AG04449 (cell line): ENCODE results near the gene DLEC1.

ENCODE experiments used
- CTCF ChIA-PET: fragments of 350-600 bp; formaldehyde crosslinking; extraction: SDS; loops from one replicate; lab custom pipeline; 2021; ENCODE audit warnings: antibody characterized with exemption; lab: Yijun Ruan, JAX
- POLR2A ChIA-PET: fragments of 400-600, 350-600 bp; formaldehyde crosslinking; extraction: SDS; loops from one replicate; lab custom pipeline; 2020; ENCODE audit warnings: antibody characterized with exemption, inconsistent platforms; lab: Yijun Ruan, JAX
- DNase-seq: peaks from one replicate; pipeline ENCODE4 v3.0.0-alpha.2; 2010; ENCODE audit warnings: low read depth, low spot score
- H3K4me3 ChIP-seq: 2 replicates; pipeline ENCODE4 v1.5.1; 2011; ENCODE audit warnings: low read depth, mild to moderate bottlenecking, control low read depth, low read length
- CTCF ChIP-seq: IDR thresholded peaks from one replicate; pipeline ENCODE4 v1.5.1; 2011; ENCODE audit warnings: mild to moderate bottlenecking, moderate library complexity, low read length, control low read depth, inconsistent platforms; ENCODE audit not compliant: insufficient read depth; ENCODE audit errors: missing control alignments

Gene DLEC1

GRCh38 chr3:38015984-38016383 lies 23.0 kb upstream of the DLEC1 start:
- H3K4me3 ChIP-seq, result no peak overlapping the region
- CTCF ChIA-PET, result interaction anchor here (1.3 to 1.5 kb wide), 2 partner anchors 12 to 19 kb away, joined by 4 to 7 read pairs; no protein-coding TSS in a partner anchor
- POLR2A ChIA-PET, result no interaction called here

GRCh38 chr3:38016410-38016809 lies 22.6 kb upstream of the DLEC1 start:
- TF ChIP-seq CTCF, result no peak
- DNase-seq, result no peak
- no peak overlapping the region for H3K4me3 ChIP-seq
- POLR2A ChIA-PET, result no interaction called here
- CTCF ChIA-PET, result interaction anchor here (1.3 to 1.5 kb wide), 2 partner anchors 13 to 20 kb away, joined by 4 to 7 read pairs; no protein-coding TSS in a partner anchor

More at GRCh38 chr3:38015984-38016383, 23.0 kb upstream of the DLEC1 start:
- no peak for DNase-seq
- no peak for TF ChIP-seq CTCF

GRCh38 chr3:38016847-38017444 lies 22.1 kb upstream of the DLEC1 start:
- ChIA-PET CTCF (interaction anchor here (1.2 to 1.5 kb wide), 2 partner anchors 11 to 13 kb away, joined by 3 to 7 read pairs; no protein-coding TSS in a partner anchor), POLR2A (no interaction called here)
- no peak for DNase-seq
- TF ChIP-seq CTCF, result no peak
- no peak overlapping the region for H3K4me3 ChIP-seq

- ChIA-PET POLR2A (no interaction called here), CTCF (interaction anchor here (1.2 kb wide), 1 partner anchor 11 kb away, joined by 3 read pairs; no protein-coding TSS in a partner anchor)
- no peak overlapping the region for H3K4me3 ChIP-seq
- no peak for DNase-seq
- TF ChIP-seq CTCF, result no peak
These were observed 21.3 kb upstream of the DLEC1 start for GRCh38 chr3:38017445-38018295.

GRCh38 chr3:38018296-38019266 lies 20.4 kb upstream of the DLEC1 start:
- H3K4me3 ChIP-seq, result no peak overlapping the region
- no peak for DNase-seq
- no peak for TF ChIP-seq CTCF
- CTCF ChIA-PET, result no interaction called here
- POLR2A ChIA-PET, result no interaction called here
